B cell (primary cell): Measurements from ENCODE around the gene RNF44. TPM values are rescaled to one million over a fixed set of nuclear protein-coding genes. Genes with fewer than 3 reads are reported as not detected.

Experiments
- ATAC-seq: fragments of 200-7000 bp; cut with Tn5 transposase; one replicate; pipeline ENCODE4 v1.10.0; 2021; ENCODE audit warnings: low read depth, mild to moderate bottlenecking, moderate number of reproducible peaks, moderate library complexity
- CTCF ChIA-PET: fragments of 350-600 bp; sonication (Branson Sonifier 250); formaldehyde crosslinking; loops from one replicate; lab custom pipeline; 2021; ENCODE audit warnings: antibody characterized with exemption, inconsistent platforms; lab: Charles Lee
- POLR2A ChIA-PET: fragments of 350-600 bp; sonication (Branson Sonifier 250); formaldehyde crosslinking; loops from one replicate; lab custom pipeline; 2021; ENCODE audit warnings: antibody characterized with exemption; lab: Charles Lee
- DNase-seq: peaks from one replicate; pipeline ENCODE4 v3.0.0; 2013
- H2AFZ ChIP-seq: 2 replicates; pipeline ENCODE4 v1.6.1; 2012; ENCODE audit warnings: mild to moderate bottlenecking, low read depth, low read length; ENCODE audit not compliant: insufficient read depth, poor library complexity, severe bottlenecking
- H3K27ac ChIP-seq, 2 donors: 1 replicate in 1 of 2; 2 replicates in 1 of 2; pipeline ENCODE4 v1.5.1; 2012 to 2013; ENCODE audit warnings: low read length in 2 of 2, mild to moderate bottlenecking in 2 of 2, moderate library complexity in 1 of 2
- H3K27me3 ChIP-seq, 4 experiments: fragments of 200-600 bp in 1 of 4; sonication (generic) in 1 of 4; replicated peaks in 1 of 4; 1 replicate in 2 of 4; 2 replicates in 2 of 4; pipeline versions ENCODE4 v1.6.1 to v1.7.0; 2013 to 2016; ENCODE audit warnings: low read length in 3 of 4, mild to moderate bottlenecking in 2 of 4, mixed read lengths in 1 of 4, moderate library complexity in 1 of 4; ENCODE audit not compliant: insufficient read depth in 4 of 4, control insufficient read depth in 3 of 4; ENCODE audit errors: control extremely low read depth in 1 of 4
- H3K36me3 ChIP-seq, 2 experiments: replicated peaks in 1 of 2; 1 replicate in 1 of 2; 2 replicates in 1 of 2; pipeline versions ENCODE4 v1.6.1 to v1.7.1; 2013; ENCODE audit warnings: low read length in 1 of 2; ENCODE audit not compliant: insufficient read depth in 2 of 2, control insufficient read depth in 1 of 2; ENCODE audit errors: control extremely low read depth in 1 of 2, extremely low read depth in 1 of 2
- H3K4me1 ChIP-seq, 2 donors: fragments of 200-600 bp in 1 of 2; sonication (generic) in 1 of 2; 1 replicate in 1 of 2; 2 replicates in 1 of 2; pipeline versions ENCODE4 v1.5.1 to v1.6.1; 2013 to 2017; ENCODE audit warnings: low read length in 2 of 2; ENCODE audit not compliant: control insufficient read depth in 2 of 2, insufficient read depth in 2 of 2
- H3K4me2 ChIP-seq: replicated peaks from 2 replicates; pipeline ENCODE3; 2012; ENCODE audit warnings: mild to moderate bottlenecking, low read depth, low read length; ENCODE audit not compliant: poor library complexity, severe bottlenecking
- H3K4me3 ChIP-seq, 5 experiments: fragments of 200-600 bp in 1 of 5; sonication (generic) in 1 of 5; 1 replicate in 3 of 5; 2 replicates in 2 of 5; pipeline versions ENCODE4 v1.5.1 to v1.7.0; 2011 to 2016; ENCODE audit warnings: low read length in 4 of 5, mild to moderate bottlenecking in 4 of 5, low read depth in 2 of 5, control low read depth in 1 of 5, moderate library complexity in 1 of 5; ENCODE audit not compliant: insufficient read depth in 1 of 5; ENCODE audit errors: control extremely low read depth in 1 of 5, extremely low read depth in 1 of 5
- H3K79me2 ChIP-seq: fragments of 200-600 bp; sonication (generic); one replicate; pipeline ENCODE4 v1.6.0; 2016; ENCODE audit warnings: low read length; ENCODE audit not compliant: control insufficient read depth, insufficient read depth
- H3K9ac ChIP-seq: fragments of 200-600 bp; sonication (generic); 2 replicates; pipeline ENCODE4 v1.6.1; 2017; ENCODE audit warnings: mild to moderate bottlenecking, low read length, moderate library complexity
- H3K9me3 ChIP-seq, 3 donors: one replicate each; pipeline versions ENCODE4 v1.6.1 to v1.7.1; 2013; ENCODE audit warnings: low read length in 2 of 3; ENCODE audit not compliant: control insufficient read depth in 2 of 3, insufficient read depth in 1 of 3; ENCODE audit errors: control extremely low read depth in 1 of 3
- H4K20me1 ChIP-seq: 2 replicates; pipeline ENCODE4 v1.6.0; 2012; ENCODE audit warnings: mild to moderate bottlenecking, low read length; ENCODE audit not compliant: insufficient read depth, control insufficient read depth, poor library complexity, severe bottlenecking
- H3K27ac Mint-ChIP-seq: one replicate; pipeline ENCODE4 v1.8.0; 2021; ENCODE audit warnings: mixed read lengths
- H3K27me3 Mint-ChIP-seq: one replicate; pipeline ENCODE4 v1.8.0; 2021; ENCODE audit warnings: mixed read lengths
- H3K4me1 Mint-ChIP-seq: one replicate; pipeline ENCODE4 v1.8.0; 2021; ENCODE audit warnings: mixed read lengths
- H3K4me3 Mint-ChIP-seq: one replicate; pipeline ENCODE4 v1.8.0; 2021; ENCODE audit warnings: mixed read lengths
- H3K9me3 Mint-ChIP-seq: one replicate; pipeline ENCODE4 v1.8.0; 2022; ENCODE audit warnings: mixed read lengths; ENCODE audit not compliant: insufficient read depth
- EZH2 ChIP-seq: IDR thresholded peaks from 2 replicates; pipeline ENCODE4 v1.6.1; 2012; ENCODE audit warnings: borderline replicate concordance, low read depth, mild to moderate bottlenecking, moderate library complexity, low read length; ENCODE audit not compliant: insufficient read depth, poor library complexity, severe bottlenecking
- WGBS: methylation state at CpG from one replicate; pipeline ENCODE4 v1.1.5; 2013; ENCODE audit warnings: missing lambda C conversion rate; ENCODE audit not compliant: insufficient coverage; 5-methylcytosine and 5-hydroxymethylcytosine counted together
- intact Hi-C: fragments of 100-400 bp; cut with micrococcal nuclease; formaldehyde crosslinking; loops from one replicate; pipeline ENCODE4 v1.10.0; 2022
- polyA plus RNA-seq: library from polyadenylated mRNA; depleted of rRNA; stranded (reverse); fragments of >200 nt; gene quantifications from 2 replicates; pipeline ENCODE4 v1.2.3, GENCODE V29; 2012
- total RNA-seq, 2 donors: library from RNA; stranded (reverse); fragments of 120-200 nt in 1 of 2; gene quantifications; 1 replicate in 1 of 2; 2 replicates in 1 of 2; pipeline versions ENCODE4 v1.2.3 to v1.2.4, GENCODE V29; 2013 to 2022
- TF ChIP-seq, protein P1 (sequence below): fragments of 200-600 bp; IDR thresholded peaks from one replicate; pipeline ENCODE4 v1.8.0; 2022; ENCODE audit warnings: antibody characterized with exemption, mild to moderate bottlenecking

RNF44 gene
- total and polyA plus RNA-seq, 2 donors (not counting 1 experiment from before 2014, with no cell fraction given), result 220 to 262 TPM

DNA sequence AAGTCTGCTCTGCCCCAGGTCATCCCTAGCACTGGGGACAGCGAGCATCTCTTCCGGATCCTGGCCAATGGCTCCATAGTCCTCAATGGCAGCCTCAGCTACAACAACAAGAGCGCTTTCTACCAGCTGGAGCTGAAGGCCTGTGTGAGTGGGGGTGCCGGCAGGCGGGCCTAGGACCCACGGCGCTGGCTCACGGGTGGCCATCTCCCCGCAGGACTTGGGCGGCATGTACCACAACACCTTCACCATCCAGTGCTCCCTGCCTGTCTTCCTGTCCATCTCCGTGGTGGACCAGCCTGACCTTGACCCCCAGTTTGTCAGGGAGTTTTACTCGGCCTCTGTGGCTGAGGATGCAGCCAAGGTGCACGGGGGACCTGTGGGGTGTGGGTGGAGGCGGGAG lies 37.9 kb upstream of the RNF44 start:
- H3K36me3 ChIP-seq, result no peaks in the 10 kb centered on the region
- no peak overlapping the region for H3K4me2 ChIP-seq
- H3K27ac ChIP-seq, result no peak overlapping the region
- POLR2A ChIA-PET, result no interaction called here
- H3K27me3 Mint-ChIP-seq, result peaks cover 8% of the 10 kb centered on the region
- no peak overlapping the region for H3K4me3 ChIP-seq
- H3K4me1 Mint-ChIP-seq, result peaks cover 5% of the 10 kb centered on the region
- DNase-seq (no peak), ATAC-seq (no peak)
- H3K9ac ChIP-seq, result no peak overlapping the region
- no peaks in the 10 kb centered on the region for H3K9me3 Mint-ChIP-seq
- CTCF ChIA-PET, result interaction anchor here (0.9 to 4.3 kb wide), 7 partner anchors 12 to 849 kb away, joined by 3 to 24 read pairs (median 3); partner anchors contain the start of genes CLTB, EIF4E1B and SNCB
- intact Hi-C loops, result loop anchor here (2.0 kb wide), 1 partner anchor 384 kb away; no protein-coding TSS in a partner anchor
- H3K4me3 Mint-ChIP-seq, result no peak overlapping the region
- H3K9me3 ChIP-seq, result peaks cover 0 to 4% (median 0%) of the 10 kb centered on the region in 3 donors
- peaks cover 0 to 4% (median 0%) of the 10 kb centered on the region in 4 experiments for H3K27me3 ChIP-seq
- 95% methylated on average over 9 of the region's 14 CpGs for WGBS
- no peak overlapping the region for H2AFZ ChIP-seq
- TF ChIP-seq, protein P1, sequence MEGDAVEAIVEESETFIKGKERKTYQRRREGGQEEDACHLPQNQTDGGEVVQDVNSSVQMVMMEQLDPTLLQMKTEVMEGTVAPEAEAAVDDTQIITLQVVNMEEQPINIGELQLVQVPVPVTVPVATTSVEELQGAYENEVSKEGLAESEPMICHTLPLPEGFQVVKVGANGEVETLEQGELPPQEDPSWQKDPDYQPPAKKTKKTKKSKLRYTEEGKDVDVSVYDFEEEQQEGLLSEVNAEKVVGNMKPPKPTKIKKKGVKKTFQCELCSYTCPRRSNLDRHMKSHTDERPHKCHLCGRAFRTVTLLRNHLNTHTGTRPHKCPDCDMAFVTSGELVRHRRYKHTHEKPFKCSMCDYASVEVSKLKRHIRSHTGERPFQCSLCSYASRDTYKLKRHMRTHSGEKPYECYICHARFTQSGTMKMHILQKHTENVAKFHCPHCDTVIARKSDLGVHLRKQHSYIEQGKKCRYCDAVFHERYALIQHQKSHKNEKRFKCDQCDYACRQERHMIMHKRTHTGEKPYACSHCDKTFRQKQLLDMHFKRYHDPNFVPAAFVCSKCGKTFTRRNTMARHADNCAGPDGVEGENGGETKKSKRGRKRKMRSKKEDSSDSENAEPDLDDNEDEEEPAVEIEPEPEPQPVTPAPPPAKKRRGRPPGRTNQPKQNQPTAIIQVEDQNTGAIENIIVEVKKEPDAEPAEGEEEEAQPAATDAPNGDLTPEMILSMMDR, result no peak
- TF ChIP-seq EZH2, result no peak
- H3K79me2 ChIP-seq, result no peaks in the 10 kb centered on the region
- no peak overlapping the region for H3K27ac Mint-ChIP-seq
- peaks cover 0 to 11% of the 10 kb centered on the region in 2 donors for H3K4me1 ChIP-seq
- no peaks in the 10 kb centered on the region for H4K20me1 ChIP-seq

DNA sequence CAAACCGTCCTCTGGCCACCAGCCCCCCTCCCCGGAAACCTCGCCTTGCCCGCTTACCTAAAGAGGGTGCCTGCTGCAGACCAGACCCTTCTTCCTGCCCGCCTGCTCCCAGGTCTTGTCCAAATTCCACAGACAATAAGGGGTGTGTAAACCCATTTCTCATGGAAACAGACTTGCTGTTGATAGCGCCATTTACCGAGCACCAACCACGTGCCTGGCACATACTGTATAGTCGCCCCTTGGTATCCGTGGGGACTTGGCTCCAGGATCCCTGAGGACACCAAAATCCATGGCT lies 37.0 kb upstream of the RNF44 start:
- Histone ChIP-seq H4K20me1 (no peaks in the 10 kb centered on the region), H3K27ac (no peak overlapping the region), H3K27me3 (peaks cover 0 to 7% (median 2%) of the 10 kb centered on the region in 4 experiments), H3K4me2 (no peak overlapping the region), H3K9ac (no peak overlapping the region), H3K36me3 (no peaks in the 10 kb centered on the region), H3K9me3 (peaks cover 0 to 4% (median 0%) of the 10 kb centered on the region in 3 donors), H3K4me1 (peaks cover 0 to 11% of the 10 kb centered on the region in 2 donors), H2AFZ (no peak overlapping the region), H3K4me3 (no peak overlapping the region), H3K79me2 (no peaks in the 10 kb centered on the region)
- no peak overlapping the region for H3K4me3 Mint-ChIP-seq
- no peaks in the 10 kb centered on the region for H3K9me3 Mint-ChIP-seq
- peaks cover 12% of the 10 kb centered on the region for H3K27me3 Mint-ChIP-seq
- TF ChIP-seq EZH2, result no peak
- TF ChIP-seq, protein P1, result peak; percentile 51
- CTCF ChIA-PET, result interaction anchor here (0.9 to 4.3 kb wide), 13 partner anchors 16 to 848 kb away, joined by 3 to 24 read pairs (median 3); partner anchors contain the start of genes CLTB, EIF4E1B and SNCB
- intact Hi-C loops, result loop anchor here (1.0 to 2.0 kb wide), 4 partner anchors 73 to 385 kb away; partner anchors contain the start of genes CLTB and TSPAN17
- DNase-seq (no peak), ATAC-seq (no peak)
- POLR2A ChIA-PET, result no interaction called here
- 28% methylated on average over 6 of the region's 10 CpGs for WGBS
- no peak overlapping the region for H3K27ac Mint-ChIP-seq
- H3K4me1 Mint-ChIP-seq, result peaks cover 5% of the 10 kb centered on the region
